Uterus (tissue), 4 donors: ENCODE measurements around the gene GAST. TPM values are rescaled to one million over a fixed set of nuclear protein-coding genes. Genes with fewer than 3 reads are reported as not detected.

ENCODE experiments used
- DNase-seq, 2 donors: peaks; one replicate each; pipeline ENCODE4 v3.0.0-alpha.2; 2019 to 2020
- H3K27ac ChIP-seq, 2 donors: fragments of 200-600 bp; sonication (generic); 1 replicate in 1 of 2; 2 replicates in 1 of 2; pipeline ENCODE4 v1.5.1; 2016 to 2018
- H3K27me3 ChIP-seq, 2 donors: fragments of 200-600 bp; sonication (generic); one replicate each; pipeline ENCODE4 v1.5.1; 2018 to 2019; ENCODE audit warnings: control low read depth in 1 of 2
- H3K36me3 ChIP-seq, 2 donors: fragments of 200-600 bp; sonication (generic); one replicate each; pipeline ENCODE4 v1.5.1; 2019; ENCODE audit warnings: control low read depth in 1 of 2
- H3K4me1 ChIP-seq, 2 donors: fragments of 200-600 bp; sonication (generic); one replicate each; pipeline ENCODE4 v1.5.1; 2018 to 2019; ENCODE audit warnings: control low read depth in 1 of 2
- H3K4me3 ChIP-seq, 2 donors: fragments of 200-600 bp; sonication (generic); 1 replicate in 1 of 2; 2 replicates in 1 of 2; pipeline ENCODE4 v1.5.1; 2018 to 2019; ENCODE audit warnings: mild to moderate bottlenecking in 1 of 2
- H3K9me3 ChIP-seq, 2 donors: fragments of 200-600 bp; sonication (generic); one replicate each; pipeline ENCODE4 v1.5.1; 2019; ENCODE audit warnings: control low read depth in 1 of 2
- CTCF ChIP-seq, 4 experiments: fragments of 200-600 bp in 2 of 4; fragments of 450-650 bp in 2 of 4; sonication (generic) in 2 of 4; IDR thresholded peaks; one replicate each; pipeline ENCODE4 v1.5.1; 2016 to 2019; ENCODE audit warnings: antibody characterized with exemption in 4 of 4, mild to moderate bottlenecking in 2 of 4, moderate library complexity in 1 of 4
- POLR2A ChIP-seq, 2 donors: fragments of 450-650 bp; IDR thresholded peaks; one replicate each; pipeline ENCODE4 v1.6.1; 2016; ENCODE audit warnings: antibody characterized with exemption in 2 of 2, mild to moderate bottlenecking in 1 of 2, moderate library complexity in 1 of 2
- intact Hi-C: fragments of 100-400 bp; cut with DNase I; formaldehyde crosslinking; loops from one replicate; pipeline ENCODE4 v1.15.1; 2023; ENCODE audit warnings: low total_unique reads
- total RNA-seq, 4 donors: library from RNA; depleted of rRNA in 3 of 4; stranded (reverse); fragments of >200 nt in 3 of 4; gene quantifications; one replicate each; pipeline versions ENCODE4 v1.1.0 to v1.2.4, GENCODE V29; 2014 to 2023
- donor health status: DM: yes; HTN: yes; CAD: no.

Gene GAST
- total RNA-seq, 4 donors from 2014 or later: not detected

GRCh38 chr17:41738801-41739112, 26.6 kb downstream of the GAST start:
- no peak overlapping the region for H3K4me3 ChIP-seq
- peaks cover 0 to 5% of the 10 kb centered on the region in 2 donors for H3K4me1 ChIP-seq
- intact Hi-C loops: loop anchor here (2.0 kb wide), 1 partner anchor 62 kb away; no protein-coding TSS in a partner anchor
- no peak for DNase-seq
- no peaks in the 10 kb centered on the region for H3K9me3 ChIP-seq
- TF ChIP-seq POLR2A (IDR thresholded peaks at IDR 0.05): no peak
- no peak for TF ChIP-seq CTCF (IDR thresholded peaks at IDR 0.05)
- H3K27me3 ChIP-seq: peaks cover 7 to 12% of the 10 kb centered on the region in 2 donors
- H3K36me3 ChIP-seq: no peaks in the 10 kb centered on the region
- H3K27ac ChIP-seq: no peak overlapping the region

GRCh38 chr17:41739661-41740352, 27.7 kb downstream of the GAST start:
- Histone ChIP-seq H3K9me3 (no peaks in the 10 kb centered on the region), H3K27me3 (peaks cover 5 to 6% of the 10 kb centered on the region in 2 donors), H3K27ac (no peak overlapping the region), H3K4me3 (no peak overlapping the region), H3K36me3 (no peaks in the 10 kb centered on the region), H3K4me1 (no peaks in the 10 kb centered on the region)
- intact Hi-C loops: loop anchor here (2.0 kb wide), 1 partner anchor 61 kb away; no protein-coding TSS in a partner anchor
- TF ChIP-seq POLR2A (IDR thresholded peaks at IDR 0.05) (no peak), CTCF (IDR thresholded peaks at IDR 0.05) (no peak)
- no peak for DNase-seq

- Histone ChIP-seq H3K27ac (no peak overlapping the region), H3K4me1 (no peaks in the 10 kb centered on the region), H3K36me3 (no peaks in the 10 kb centered on the region), H3K4me3 (no peak overlapping the region), H3K9me3 (no peaks in the 10 kb centered on the region), H3K27me3 (peaks cover 5% of the 10 kb centered on the region in 2 donors)
- no peak for TF ChIP-seq POLR2A (IDR thresholded peaks at IDR 0.05)
- no peak for TF ChIP-seq CTCF (IDR thresholded peaks at IDR 0.05)
- intact Hi-C loops: no loop called here
- no peak for DNase-seq
Measured at GRCh38 chr17:41740506-41740905, 28.4 kb downstream of the GAST start.

GRCh38 chr17:41741709-41742108, 29.6 kb downstream of the GAST start:
- no peak for TF ChIP-seq CTCF (IDR thresholded peaks at IDR 0.05)
- no peak for TF ChIP-seq POLR2A (IDR thresholded peaks at IDR 0.05)
- no peak for DNase-seq
- no peaks in the 10 kb centered on the region for H3K9me3 ChIP-seq
- intact Hi-C loops: no loop called here
- H3K36me3 ChIP-seq: no peaks in the 10 kb centered on the region
- H3K4me1 ChIP-seq: no peaks in the 10 kb centered on the region
- H3K27me3 ChIP-seq: peaks cover 0 to 5% of the 10 kb centered on the region in 2 donors
- H3K27ac ChIP-seq: no peak overlapping the region
- no peak overlapping the region for H3K4me3 ChIP-seq

- TF ChIP-seq POLR2A (IDR thresholded peaks at IDR 0.05): no peak
- TF ChIP-seq CTCF (IDR thresholded peaks at IDR 0.05): no peak
- Histone ChIP-seq H3K36me3 (no peaks in the 10 kb centered on the region), H3K27ac (no peak overlapping the region), H3K4me1 (no peaks in the 10 kb centered on the region), H3K27me3 (no peaks in the 10 kb centered on the region), H3K4me3 (no peak overlapping the region), H3K9me3 (no peaks in the 10 kb centered on the region)
- intact Hi-C loops: no loop called here
- DNase-seq: no peak
Measured at GRCh38 chr17:41748275-41748674, 36.1 kb downstream of the GAST start.
